ENCODE data around the gene GDI1. TPM values are rescaled to one million over a fixed set of nuclear protein-coding genes. Genes with fewer than 3 reads are reported as not detected.

The GDI1 gene
- polyA plus RNA-seq, 2 of the 4 experiments (the other 2 are of a cell fraction), result 124 to 128 TPM

DNA sequence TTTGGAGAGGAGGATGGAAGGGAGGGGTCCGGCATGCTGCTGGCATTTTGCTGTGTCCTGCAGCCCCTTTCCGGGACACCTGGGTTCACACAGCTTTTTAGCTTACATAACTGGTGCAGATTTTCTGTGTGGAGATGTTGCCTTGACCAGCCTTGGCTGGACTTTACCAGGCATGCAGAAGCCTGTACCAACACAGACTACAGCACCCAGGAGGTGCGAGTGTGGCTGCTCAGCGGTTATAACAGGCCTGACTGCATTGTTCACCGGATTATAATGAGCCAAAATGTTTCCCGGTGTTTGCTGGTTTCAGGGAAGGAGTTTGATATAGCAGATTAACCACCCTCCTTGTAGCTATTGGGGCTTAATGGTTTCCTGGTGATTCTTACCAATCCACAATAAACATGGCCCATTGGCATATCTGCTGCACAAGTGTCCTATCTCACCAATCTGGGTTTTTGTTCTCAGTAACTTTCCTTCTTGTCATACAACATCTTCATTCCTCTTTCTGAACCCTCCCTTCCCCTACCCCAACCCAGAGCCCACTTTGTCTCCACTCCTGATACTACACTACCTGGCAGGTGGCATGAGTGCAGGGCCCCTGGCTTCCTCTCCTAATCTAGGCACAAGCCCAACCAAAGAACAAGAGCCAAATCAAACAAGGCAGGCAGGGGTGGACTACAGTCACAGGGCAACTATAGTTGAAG, 34.9 kb upstream of the GDI1 start:
- peak overlapping the region in 1 of 2 experiments; percentile 96; a peak in 2 of 6 replicates for H3K27ac ChIP-seq
- FAIRE-seq, result no peak
- H3K9me3 ChIP-seq, result no peaks in the 10 kb centered on the region
- peak; percentile 15 to 20 for ATAC-seq
- ChIA-PET POLR2A (no interaction called here), CTCF (interaction anchor here (1.2 to 1.7 kb wide), 2 partner anchors 28 to 134 kb away, joined by 3 to 6 read pairs; partner anchors contain the start of gene FLNA)
- no peak overlapping the region for H3K4me3 ChIP-seq
- H3K4me2 ChIP-seq, result peak overlapping the region; percentile 89; the same call in 1 of the 3 replicates
- TF ChIP-seq KDM1A (IDR thresholded peaks at IDR 0.05; ENCODE audit: low read depth) (no peak), EHF (CRISPR knock-in tag; IDR thresholded peaks at IDR 0.05) (no peak), SREBF2 (IDR thresholded peaks at IDR 0.05) (no peak), RFX5 (IDR thresholded peaks at IDR 0.05) (no peak), CBX8 (IDR thresholded peaks at IDR 0.05) (no peak), HOXB5 (CRISPR knock-in tag; IDR thresholded peaks at IDR 0.05) (no peak), HOXA7 (CRISPR knock-in tag; IDR thresholded peaks at IDR 0.05) (no peak), TFCP2L1 (CRISPR knock-in tag; IDR thresholded peaks at IDR 0.05) (no peak)
- TF ChIP-seq, protein P1, sequence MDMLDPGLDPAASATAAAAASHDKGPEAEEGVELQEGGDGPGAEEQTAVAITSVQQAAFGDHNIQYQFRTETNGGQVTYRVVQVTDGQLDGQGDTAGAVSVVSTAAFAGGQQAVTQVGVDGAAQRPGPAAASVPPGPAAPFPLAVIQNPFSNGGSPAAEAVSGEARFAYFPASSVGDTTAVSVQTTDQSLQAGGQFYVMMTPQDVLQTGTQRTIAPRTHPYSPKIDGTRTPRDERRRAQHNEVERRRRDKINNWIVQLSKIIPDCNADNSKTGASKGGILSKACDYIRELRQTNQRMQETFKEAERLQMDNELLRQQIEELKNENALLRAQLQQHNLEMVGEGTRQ (IDR thresholded peaks at IDR 0.05), result no peak
- TF ChIP-seq, protein P2, sequence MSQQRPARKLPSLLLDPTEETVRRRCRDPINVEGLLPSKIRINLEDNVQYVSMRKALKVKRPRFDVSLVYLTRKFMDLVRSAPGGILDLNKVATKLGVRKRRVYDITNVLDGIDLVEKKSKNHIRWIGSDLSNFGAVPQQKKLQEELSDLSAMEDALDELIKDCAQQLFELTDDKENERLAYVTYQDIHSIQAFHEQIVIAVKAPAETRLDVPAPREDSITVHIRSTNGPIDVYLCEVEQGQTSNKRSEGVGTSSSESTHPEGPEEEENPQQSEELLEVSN (IDR thresholded peaks at IDR 0.05; ENCODE audit: borderline replicate concordance, low read depth), result no peak; the same call in 1 of the 2 replicates
- 66% methylated on average over 6 of the region's 6 CpGs for WGBS (ENCODE audit: missing lambda C conversion rate)
- H3K4me1 ChIP-seq, result peaks cover 18% of the 10 kb centered on the region; the same call in 2 of the 3 replicates
- no peak for DNase-seq (ENCODE audit: low read depth in 1 of 2, low spot score in 1 of 2)

DNA sequence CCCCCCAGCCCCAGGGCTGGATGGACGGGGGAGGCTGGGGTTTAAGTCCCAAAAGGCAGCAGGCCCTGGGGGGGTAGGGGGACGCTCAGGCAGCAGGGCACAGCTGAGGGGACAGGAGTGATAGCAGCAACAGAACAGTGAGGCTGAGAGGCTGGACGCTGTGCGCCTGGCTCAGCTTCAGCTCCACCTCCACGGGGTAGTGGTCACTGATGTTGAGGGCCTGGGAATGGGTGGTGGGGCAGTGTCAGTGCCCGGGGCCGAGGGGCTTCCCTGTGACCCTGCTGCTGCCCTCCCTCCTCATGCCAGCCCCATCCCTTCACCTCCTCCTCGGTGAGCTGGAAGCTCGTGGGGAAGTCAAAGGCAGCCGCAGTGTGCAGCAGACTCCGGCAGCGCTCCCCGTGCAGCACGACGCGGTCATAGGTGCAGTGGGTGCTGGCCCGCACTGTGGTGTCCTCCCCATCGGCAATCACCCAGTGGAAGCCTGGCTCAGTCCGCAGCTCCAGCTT, 34.3 kb upstream of the GDI1 start:
- ChIA-PET POLR2A (no interaction called here), CTCF (interaction anchor here (1.2 to 1.7 kb wide), 2 partner anchors 29 to 133 kb away, joined by 3 to 6 read pairs; partner anchors contain the start of gene FLNA)
- DNase-seq (ENCODE audit: low read depth in 1 of 2, low spot score in 1 of 2) (no peak), FAIRE-seq (no peak), ATAC-seq (peak; percentile 37 to 45)
- H3K9me3 ChIP-seq, result no peaks in the 10 kb centered on the region
- H3K4me2 ChIP-seq, result no peak overlapping the region
- TF ChIP-seq, protein P1 (IDR thresholded peaks at IDR 0.05), result no peak
- TF ChIP-seq ZSCAN20 (CRISPR knock-in tag; IDR thresholded peaks at IDR 0.05) (no peak), EHMT2 (IDR thresholded peaks at IDR 0.05; ENCODE audit: low read depth) (no peak), MAZ (IDR thresholded peaks at IDR 0.05; ENCODE audit: borderline replicate concordance, low read depth, low read length) (no peak), NFE2L2 (conservative IDR thresholded peaks at IDR 0.05; ENCODE audit: low read length) (no peak), JUN (IDR thresholded peaks at IDR 0.05) (no peak), SMC3 (IDR thresholded peaks at IDR 0.05) (no peak), SREBF2 (IDR thresholded peaks at IDR 0.05) (no peak), POLR2AphosphoS2 (conservative IDR thresholded peaks at IDR 0.05; ENCODE audit: low read length) (no peak), ZNF302 (CRISPR knock-in tag; IDR thresholded peaks at IDR 0.05) (no peak)
- TF ChIP-seq, protein P3, sequence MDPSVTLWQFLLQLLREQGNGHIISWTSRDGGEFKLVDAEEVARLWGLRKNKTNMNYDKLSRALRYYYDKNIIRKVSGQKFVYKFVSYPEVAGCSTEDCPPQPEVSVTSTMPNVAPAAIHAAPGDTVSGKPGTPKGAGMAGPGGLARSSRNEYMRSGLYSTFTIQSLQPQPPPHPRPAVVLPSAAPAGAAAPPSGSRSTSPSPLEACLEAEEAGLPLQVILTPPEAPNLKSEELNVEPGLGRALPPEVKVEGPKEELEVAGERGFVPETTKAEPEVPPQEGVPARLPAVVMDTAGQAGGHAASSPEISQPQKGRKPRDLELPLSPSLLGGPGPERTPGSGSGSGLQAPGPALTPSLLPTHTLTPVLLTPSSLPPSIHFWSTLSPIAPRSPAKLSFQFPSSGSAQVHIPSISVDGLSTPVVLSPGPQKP (IDR thresholded peaks at IDR 0.05; ENCODE audit: low read depth, low read length), result no peak
- H3K4me1 ChIP-seq, result peaks cover 18% of the 10 kb centered on the region; the same call in 2 of the 3 replicates
- H3K4me3 ChIP-seq, result no peak overlapping the region
- 89% methylated on average over 7 of the region's 19 CpGs for WGBS (ENCODE audit: missing lambda C conversion rate)
- H3K27ac ChIP-seq, result no peak overlapping the region

DNA sequence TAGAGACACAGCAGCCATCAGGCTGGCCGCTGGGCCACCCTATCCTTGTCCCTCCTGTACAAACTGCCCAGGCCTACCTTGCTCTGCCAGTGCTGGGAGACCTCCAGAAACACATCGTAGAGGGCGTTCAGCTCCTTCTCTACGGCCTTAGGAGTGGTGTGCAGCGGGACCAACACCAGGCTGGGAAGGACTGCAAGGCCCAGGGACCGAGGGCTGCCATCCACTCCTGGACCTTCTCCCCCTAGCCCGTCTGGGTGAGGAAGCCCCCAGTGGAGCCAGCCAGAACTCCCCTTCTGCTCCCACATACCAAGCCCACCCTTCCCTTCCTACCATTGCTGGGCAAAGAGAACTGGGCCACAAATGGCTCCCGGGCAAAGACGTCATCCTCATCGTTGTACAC, 33.8 kb upstream of the GDI1 start:
- CTCF ChIA-PET, result interaction anchor here (1.7 kb wide), 1 partner anchor 30 kb away, joined by 6 read pairs; the partner anchor contains the start of gene FLNA
- Histone ChIP-seq H3K4me3 (no peak overlapping the region), H3K27ac (no peak overlapping the region), H3K9me3 (no peaks in the 10 kb centered on the region), H3K4me1 (peaks cover 18% of the 10 kb centered on the region; the same call in 2 of the 3 replicates), H3K4me2 (no peak overlapping the region)
- no peak for FAIRE-seq
- 100% methylated on average over 5 of the region's 10 CpGs for WGBS (ENCODE audit: missing lambda C conversion rate)
- ATAC-seq, result peak; percentile 2 to 10; a peak in 3 of 6 replicates
- DNase-seq (ENCODE audit: low read depth in 1 of 2, low spot score in 1 of 2), result no peak
- POLR2A ChIA-PET, result no interaction called here
- TF ChIP-seq RFX5 (IDR thresholded peaks at IDR 0.05), result no peak
- TF ChIP-seq ZFP36 (IDR thresholded peaks at IDR 0.05; ENCODE audit: borderline replicate concordance, partially characterized antibody), result no peak
- TF ChIP-seq, protein P4, sequence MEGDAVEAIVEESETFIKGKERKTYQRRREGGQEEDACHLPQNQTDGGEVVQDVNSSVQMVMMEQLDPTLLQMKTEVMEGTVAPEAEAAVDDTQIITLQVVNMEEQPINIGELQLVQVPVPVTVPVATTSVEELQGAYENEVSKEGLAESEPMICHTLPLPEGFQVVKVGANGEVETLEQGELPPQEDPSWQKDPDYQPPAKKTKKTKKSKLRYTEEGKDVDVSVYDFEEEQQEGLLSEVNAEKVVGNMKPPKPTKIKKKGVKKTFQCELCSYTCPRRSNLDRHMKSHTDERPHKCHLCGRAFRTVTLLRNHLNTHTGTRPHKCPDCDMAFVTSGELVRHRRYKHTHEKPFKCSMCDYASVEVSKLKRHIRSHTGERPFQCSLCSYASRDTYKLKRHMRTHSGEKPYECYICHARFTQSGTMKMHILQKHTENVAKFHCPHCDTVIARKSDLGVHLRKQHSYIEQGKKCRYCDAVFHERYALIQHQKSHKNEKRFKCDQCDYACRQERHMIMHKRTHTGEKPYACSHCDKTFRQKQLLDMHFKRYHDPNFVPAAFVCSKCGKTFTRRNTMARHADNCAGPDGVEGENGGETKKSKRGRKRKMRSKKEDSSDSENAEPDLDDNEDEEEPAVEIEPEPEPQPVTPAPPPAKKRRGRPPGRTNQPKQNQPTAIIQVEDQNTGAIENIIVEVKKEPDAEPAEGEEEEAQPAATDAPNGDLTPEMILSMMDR (IDR thresholded peaks at IDR 0.05), result no peak
- no peak for TF ChIP-seq MAZ (IDR thresholded peaks at IDR 0.05; ENCODE audit: borderline replicate concordance, low read depth, low read length)
- no peak for TF ChIP-seq POLR2A (IDR thresholded peaks at IDR 0.05; ENCODE audit: low read length)
- TF ChIP-seq, protein P5, sequence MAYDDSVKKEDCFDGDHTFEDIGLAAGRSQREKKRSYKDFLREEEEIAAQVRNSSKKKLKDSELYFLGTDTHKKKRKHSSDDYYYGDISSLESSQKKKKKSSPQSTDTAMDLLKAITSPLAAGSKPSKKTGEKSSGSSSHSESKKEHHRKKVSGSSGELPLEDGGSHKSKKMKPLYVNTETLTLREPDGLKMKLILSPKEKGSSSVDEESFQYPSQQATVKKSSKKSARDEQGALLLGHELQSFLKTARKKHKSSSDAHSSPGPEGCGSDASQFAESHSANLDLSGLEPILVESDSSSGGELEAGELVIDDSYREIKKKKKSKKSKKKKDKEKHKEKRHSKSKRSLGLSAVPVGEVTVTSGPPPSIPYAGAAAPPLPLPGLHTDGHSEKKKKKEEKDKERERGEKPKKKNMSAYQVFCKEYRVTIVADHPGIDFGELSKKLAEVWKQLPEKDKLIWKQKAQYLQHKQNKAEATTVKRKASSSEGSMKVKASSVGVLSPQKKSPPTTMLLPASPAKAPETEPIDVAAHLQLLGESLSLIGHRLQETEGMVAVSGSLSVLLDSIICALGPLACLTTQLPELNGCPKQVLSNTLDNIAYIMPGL (CRISPR knock-in tag; IDR thresholded peaks at IDR 0.05; ENCODE audit: borderline replicate concordance), result no peak
- no peak for TF ChIP-seq MAFK (IDR thresholded peaks at IDR 0.05; ENCODE audit: partially characterized antibody)
- no peak for TF ChIP-seq CEBPB (IDR thresholded peaks at IDR 0.05)
- no peak for TF ChIP-seq HEYL (CRISPR knock-in tag; IDR thresholded peaks at IDR 0.05)
